Keratinocyte (primary cell): ENCODE results near the gene TSBP1. TPM values are rescaled to one million over a fixed set of nuclear protein-coding genes. Genes with fewer than 3 reads are reported as not detected.
A peak's percentile ranks its signal among the peaks of the same experiment; 100 is the strongest.

Experiments
- DNase-seq: peaks from one replicate; pipeline ENCODE4 v3.0.0-alpha.2; 2011; ENCODE audit warnings: low read depth, missing footprints, low spot score
- FAIRE-seq: peaks from 2 replicates; lab custom pipeline; 2011; peaks lifted over from hg19 to GRCh38; lab: Jason Lieb, UNC
- H2AFZ ChIP-seq: 2 replicates; pipeline ENCODE4 v1.6.0; 2012; ENCODE audit warnings: low read length, control low read depth, inconsistent platforms; ENCODE audit not compliant: control insufficient read depth
- H3K27ac ChIP-seq: 2 replicates; pipeline ENCODE4 v1.5.1; 2011; ENCODE audit warnings: low read length; ENCODE audit not compliant: control insufficient read depth, insufficient read depth
- H3K27me3 ChIP-seq: 3 replicates; pipeline ENCODE4 v1.6.0; 2011; ENCODE audit warnings: low read length; ENCODE audit not compliant: control insufficient read depth, insufficient read depth; ENCODE audit errors: extremely low read depth
- H3K36me3 ChIP-seq, 2 experiments: 2 replicates in 1 of 2; 3 replicates in 1 of 2; pipeline ENCODE4 v1.5.1; 2011; ENCODE audit warnings: low read length in 2 of 2, mild to moderate bottlenecking in 1 of 2; ENCODE audit not compliant: control insufficient read depth in 2 of 2, insufficient read depth in 2 of 2; ENCODE audit errors: extremely low read depth in 1 of 2
- H3K4me1 ChIP-seq: 3 replicates; pipeline ENCODE4 v1.5.1; 2011; ENCODE audit warnings: low read length; ENCODE audit not compliant: control insufficient read depth, insufficient read depth; ENCODE audit errors: extremely low read depth
- H3K4me2 ChIP-seq: 3 replicates; pipeline ENCODE4 v1.6.0; 2011; ENCODE audit warnings: low read depth, low read length; ENCODE audit not compliant: control insufficient read depth, insufficient read depth; ENCODE audit errors: extremely low read depth
- H3K4me3 ChIP-seq, 3 experiments: fragments of 200-600 bp in 1 of 3; sonication (generic) in 1 of 3; 2 replicates in 2 of 3; 3 replicates in 1 of 3; pipeline ENCODE4 v1.5.1; 2011 to 2016; ENCODE audit warnings: low read length in 3 of 3, mild to moderate bottlenecking in 3 of 3, control low read depth in 2 of 3, inconsistent platforms in 1 of 3, low read depth in 1 of 3, mixed read lengths in 1 of 3, mixed run types in 1 of 3, moderate library complexity in 1 of 3; ENCODE audit not compliant: control insufficient read depth in 2 of 3, insufficient read depth in 2 of 3; ENCODE audit errors: extremely low read depth in 1 of 3
- H3K79me2 ChIP-seq: 2 replicates; pipeline ENCODE4 v1.6.0; 2012; ENCODE audit warnings: low read length; ENCODE audit not compliant: control insufficient read depth, insufficient read depth
- H3K9ac ChIP-seq: 3 replicates; pipeline ENCODE4 v1.6.0; 2011; ENCODE audit warnings: low read length; ENCODE audit not compliant: control insufficient read depth, insufficient read depth; ENCODE audit errors: extremely low read depth
- H3K9me1 ChIP-seq: 3 replicates; pipeline ENCODE4 v1.6.0; 2011; ENCODE audit warnings: low read length; ENCODE audit not compliant: control insufficient read depth, insufficient read depth; ENCODE audit errors: extremely low read depth
- H3K9me3 ChIP-seq: 2 replicates; pipeline ENCODE4 v1.5.1; 2012; ENCODE audit warnings: low read depth, low read length; ENCODE audit not compliant: control insufficient read depth
- H4K20me1 ChIP-seq: 3 replicates; pipeline ENCODE4 v1.6.0; 2011; ENCODE audit warnings: low read length; ENCODE audit not compliant: control insufficient read depth, insufficient read depth; ENCODE audit errors: extremely low read depth
- EZH2 ChIP-seq: IDR thresholded peaks from one replicate; pipeline ENCODE4 v1.6.1; 2012; ENCODE audit warnings: inconsistent platforms, mild to moderate bottlenecking, low read length, moderate library complexity
- dilution Hi-C: fragments of 300-500 bp; cut with MboI; formaldehyde crosslinking; loops from one replicate; pipeline ENCODE4 v1.7.0; 2020; ENCODE audit warnings: low sequenced_read_pairs; ENCODE audit not compliant: extremely low pct_ligation_motif_present
- polyA plus RNA-seq, 5 experiments: library from polyadenylated mRNA; depleted of rRNA in 3 of 5; stranded (reverse) in 3 of 5; stranded (forward) in 1 of 5; unstranded in 1 of 5; fragments of >200 nt; gene quantifications; 1 replicate in 1 of 5; 2 replicates in 3 of 5; 3 replicates in 1 of 5; pipeline versions ENCODE4 v1.2.1 to v1.2.3, GENCODE V29; 2011 to 2012; ENCODE audit warnings: missing spikeins in 2 of 5, low read depth in 1 of 5, low replicate concordance in 1 of 5
- TF ChIP-seq, protein P1 (sequence below), 3 experiments: IDR thresholded peaks in 1 of 3; conservative IDR thresholded peaks in 1 of 3; optimal IDR thresholded peaks in 1 of 3; 2 replicates in 2 of 3; 3 replicates in 1 of 3; pipeline versions ENCODE3 to v1.5.1; 2011; ENCODE audit warnings: low read length in 3 of 3, mild to moderate bottlenecking in 3 of 3, moderate library complexity in 2 of 3, control low read depth in 1 of 3, inconsistent platforms in 1 of 3; ENCODE audit not compliant: insufficient read depth in 2 of 3; ENCODE audit errors: extremely low read depth in 1 of 3

TSBP1 gene
- polyA plus RNA-seq, 1 donor (not counting 4 experiments of a cell fraction or from before 2014, with no cell fraction given), result not detected

DNA sequence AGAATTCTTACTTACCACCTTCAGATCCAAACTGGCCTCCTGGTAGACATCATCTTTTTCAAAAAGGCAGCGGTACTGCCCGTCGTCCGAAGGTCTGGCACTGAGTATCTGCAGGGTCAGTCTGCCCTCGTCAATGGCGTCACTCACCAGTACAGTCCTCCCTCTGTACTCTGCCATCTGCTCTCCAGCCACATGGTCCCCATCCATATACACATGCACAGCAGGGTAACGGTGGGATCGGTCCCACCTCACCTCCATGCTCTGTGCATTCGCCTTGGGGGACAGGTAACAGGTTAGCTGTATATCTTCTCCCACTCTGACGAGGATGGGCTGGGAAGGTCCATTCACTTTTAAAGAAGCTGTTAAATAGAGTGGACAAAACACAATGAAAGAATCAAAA is 24.3 kb upstream of the TSBP1 start:
- Histone ChIP-seq H3K27me3 (no peaks in the 10 kb centered on the region), H3K4me3 (no peak overlapping the region), H3K4me1 (peaks cover 32% of the 10 kb centered on the region), H2AFZ (no peak overlapping the region), H3K9ac (no peak overlapping the region), H3K9me3 (no peaks in the 10 kb centered on the region), H3K27ac (no peak overlapping the region), H3K36me3 (no peaks in the 10 kb centered on the region), H3K79me2 (no peaks in the 10 kb centered on the region), H3K9me1 (no peaks in the 10 kb centered on the region), H3K4me2 (no peak overlapping the region), H4K20me1 (no peaks in the 10 kb centered on the region)
- DNase-seq (no peak), FAIRE-seq (no peak)
- no peak for TF ChIP-seq EZH2
- TF ChIP-seq, protein P1, sequence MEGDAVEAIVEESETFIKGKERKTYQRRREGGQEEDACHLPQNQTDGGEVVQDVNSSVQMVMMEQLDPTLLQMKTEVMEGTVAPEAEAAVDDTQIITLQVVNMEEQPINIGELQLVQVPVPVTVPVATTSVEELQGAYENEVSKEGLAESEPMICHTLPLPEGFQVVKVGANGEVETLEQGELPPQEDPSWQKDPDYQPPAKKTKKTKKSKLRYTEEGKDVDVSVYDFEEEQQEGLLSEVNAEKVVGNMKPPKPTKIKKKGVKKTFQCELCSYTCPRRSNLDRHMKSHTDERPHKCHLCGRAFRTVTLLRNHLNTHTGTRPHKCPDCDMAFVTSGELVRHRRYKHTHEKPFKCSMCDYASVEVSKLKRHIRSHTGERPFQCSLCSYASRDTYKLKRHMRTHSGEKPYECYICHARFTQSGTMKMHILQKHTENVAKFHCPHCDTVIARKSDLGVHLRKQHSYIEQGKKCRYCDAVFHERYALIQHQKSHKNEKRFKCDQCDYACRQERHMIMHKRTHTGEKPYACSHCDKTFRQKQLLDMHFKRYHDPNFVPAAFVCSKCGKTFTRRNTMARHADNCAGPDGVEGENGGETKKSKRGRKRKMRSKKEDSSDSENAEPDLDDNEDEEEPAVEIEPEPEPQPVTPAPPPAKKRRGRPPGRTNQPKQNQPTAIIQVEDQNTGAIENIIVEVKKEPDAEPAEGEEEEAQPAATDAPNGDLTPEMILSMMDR (optimal IDR thresholded peaks at IDR 0.05 in 1 of 3, IDR thresholded peaks at IDR 0.05 in 1 of 3, conservative IDR thresholded peaks at IDR 0.05 in 1 of 3; ENCODE audit: extremely low read depth in 1 of 3, insufficient read depth in 2 of 3, low read length in 3 of 3), result no peak
- dilution Hi-C loops, result no loop called here

DNA sequence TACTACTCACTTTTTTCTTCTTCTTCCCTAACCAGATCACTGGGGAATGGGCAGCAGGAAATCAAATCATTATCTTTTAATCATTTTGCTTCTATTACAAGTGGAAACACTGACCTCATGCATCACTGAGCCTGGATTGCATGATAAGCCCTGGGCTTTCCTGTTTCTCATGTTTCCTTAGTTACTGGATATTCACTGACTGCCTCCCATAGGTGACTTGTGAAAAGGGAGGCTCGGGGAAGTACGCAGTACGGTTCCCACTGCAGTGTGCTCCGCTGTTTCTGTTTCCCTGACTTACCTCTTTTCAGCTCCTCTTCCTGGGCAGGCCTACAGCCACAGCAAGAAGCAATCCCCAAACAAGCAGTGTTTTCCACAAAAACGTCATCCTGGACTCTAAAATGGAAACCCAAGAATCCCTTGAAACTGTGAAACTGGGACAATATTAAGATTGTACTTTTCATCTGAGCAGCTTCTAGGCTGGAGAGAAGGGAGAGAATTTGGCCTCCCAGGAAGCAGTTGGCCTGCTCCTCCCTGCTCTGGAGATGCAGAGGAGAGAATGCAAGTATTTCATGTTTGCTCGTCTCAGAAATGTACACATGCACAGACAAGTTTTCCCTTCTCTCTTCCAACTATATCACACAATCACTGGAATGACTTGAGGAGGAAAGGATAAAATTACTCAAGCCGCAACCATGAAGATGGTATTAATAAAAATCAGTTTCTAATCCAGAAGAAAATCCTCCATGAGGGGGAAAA is 22.1 kb upstream of the TSBP1 start:
- Histone ChIP-seq H3K4me1 (peaks cover 28% of the 10 kb centered on the region), H2AFZ (peak overlapping the region; percentile 84), H3K9ac (peak overlapping the region; percentile 63), H3K27ac (peak overlapping the region; percentile 95), H3K79me2 (no peaks in the 10 kb centered on the region), H3K36me3 (no peaks in the 10 kb centered on the region), H3K4me3 (peak overlapping the region in 2 of 3 experiments; percentile 27 to 43), H3K27me3 (no peaks in the 10 kb centered on the region), H3K4me2 (peak overlapping the region; percentile 84), H3K9me3 (no peaks in the 10 kb centered on the region), H3K9me1 (no peaks in the 10 kb centered on the region), H4K20me1 (no peaks in the 10 kb centered on the region)
- peak; percentile 76 for FAIRE-seq
- dilution Hi-C loops, result no loop called here
- TF ChIP-seq EZH2, result no peak
- TF ChIP-seq, protein P1 (optimal IDR thresholded peaks at IDR 0.05 in 1 of 3, IDR thresholded peaks at IDR 0.05 in 1 of 3, conservative IDR thresholded peaks at IDR 0.05 in 1 of 3; ENCODE audit: extremely low read depth in 1 of 3, insufficient read depth in 2 of 3, low read length in 3 of 3), result peak in 2 of 3 experiments; percentile 3 to 46
- peak; percentile 4 for DNase-seq
